Breast epithelium (tissue), 4 donors: ENCODE measurements around the gene DET1. TPM values are rescaled to one million over a fixed set of nuclear protein-coding genes. Genes with fewer than 3 reads are reported as not detected.
"Not testable (repeated sequence)": the region's sequence is repeated elsewhere in the genome, so short reads cannot be mapped to it uniquely, and the experiment has no call there.

Experiments used
- DNase-seq, 2 donors: peaks; one replicate each; pipeline ENCODE4 v3.0.0-alpha.2; 2019; ENCODE audit warnings: low spot score in 2 of 2
- H3K27ac ChIP-seq, 2 donors: fragments of 200-600 bp; sonication (generic) in 1 of 2; one replicate each; pipeline ENCODE4 v1.5.1; 2016 to 2019; ENCODE audit warnings: mild to moderate bottlenecking in 1 of 2
- H3K27me3 ChIP-seq, 2 donors: fragments of 200-600 bp; sonication (generic) in 1 of 2; one replicate each; pipeline versions ENCODE4 v1.5.1 to v1.6.0; 2017 to 2019; ENCODE audit warnings: control low read depth in 1 of 2, mild to moderate bottlenecking in 1 of 2
- H3K36me3 ChIP-seq: fragments of 200-600 bp; one replicate; pipeline ENCODE4 v1.5.1; 2019
- H3K4me1 ChIP-seq, 2 donors: fragments of 200-600 bp; sonication (generic); one replicate each; pipeline ENCODE4 v1.5.1; 2016 to 2019; ENCODE audit warnings: control low read depth in 1 of 2
- H3K4me3 ChIP-seq, 3 donors: fragments of 200-600 bp; sonication (generic); 1 replicate in 2 of 3; 2 replicates in 1 of 3; pipeline ENCODE4 v1.5.1; 2016 to 2019; ENCODE audit warnings: mild to moderate bottlenecking in 3 of 3, moderate library complexity in 2 of 3
- H3K9me3 ChIP-seq, 2 donors: fragments of 200-600 bp; sonication (generic) in 1 of 2; one replicate each; pipeline ENCODE4 v1.5.1; 2016 to 2019; ENCODE audit warnings: control low read depth in 1 of 2
- POLR2A ChIP-seq: fragments of 450-650 bp; IDR thresholded peaks from one replicate; pipeline ENCODE4 v1.6.1; 2016; ENCODE audit warnings: antibody characterized with exemption, mild to moderate bottlenecking, moderate library complexity
- POLR2AphosphoS5 ChIP-seq, 3 donors: sonication (generic); formaldehyde crosslinking; IDR thresholded peaks; one replicate each; pipeline ENCODE4 v1.6.1; 2017; ENCODE audit warnings: antibody characterized with exemption in 3 of 3
- intact Hi-C: fragments of 100-400 bp; cut with DNase I; formaldehyde crosslinking; loops from one replicate; pipeline ENCODE4 v1.15.1; 2023; ENCODE audit warnings: low total_unique reads
- total RNA-seq, 3 donors: library from RNA; depleted of rRNA; stranded (reverse); fragments of >200 nt; gene quantifications; one replicate each; pipeline ENCODE4 v1.1.0, GENCODE V29; 2016
- TF ChIP-seq, protein P1 (sequence below), 3 donors: fragments of 450-650 bp; IDR thresholded peaks; one replicate each; pipeline ENCODE4 v1.5.1; 2016 to 2017; ENCODE audit warnings: antibody characterized with exemption in 3 of 3, mild to moderate bottlenecking in 3 of 3, moderate library complexity in 3 of 3

DET1 gene
- total RNA-seq, 3 donors from 2014 or later, result 7.2 to 19.6 (median 12.1) TPM

DNA sequence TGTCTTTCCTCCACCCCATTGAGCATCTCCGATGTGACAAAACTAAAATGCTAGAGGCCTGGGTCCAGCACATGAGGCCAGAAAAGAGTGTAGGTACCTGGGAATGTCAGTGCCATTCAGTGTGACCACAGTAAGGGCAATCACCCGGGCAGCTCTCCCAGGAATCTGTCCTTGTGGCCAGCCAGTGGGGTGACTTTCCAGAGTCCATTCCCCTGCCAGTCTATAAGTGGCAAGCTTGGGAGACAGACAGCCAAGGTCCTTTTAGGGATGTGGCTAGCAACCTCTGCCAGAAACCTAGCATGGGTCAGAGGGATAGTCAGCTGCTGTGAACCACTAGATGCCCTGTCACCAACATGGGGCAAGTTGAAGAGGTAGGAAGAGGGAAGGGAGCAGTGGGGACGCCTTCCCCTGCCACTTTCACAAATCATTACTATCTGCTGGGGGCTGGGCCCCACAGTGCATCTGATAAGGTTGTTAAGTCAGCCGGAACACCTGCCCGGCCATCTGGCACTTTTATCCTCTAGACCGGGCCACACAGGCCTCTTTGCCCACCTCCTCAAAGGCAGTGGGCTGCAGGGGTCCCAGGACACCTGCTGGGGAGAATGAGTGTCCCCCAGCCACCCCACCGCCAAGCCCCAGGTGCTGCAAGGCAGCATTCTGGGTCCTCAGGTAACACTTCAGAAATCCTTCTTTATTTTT, 24.8 kb upstream of the DET1 start:
- H3K4me1 ChIP-seq, result no peaks in the 10 kb centered on the region
- no peak overlapping the region for H3K4me3 ChIP-seq
- intact Hi-C loops, result no loop called here
- H3K27me3 ChIP-seq, result no peaks in the 10 kb centered on the region
- no peaks in the 10 kb centered on the region for H3K36me3 ChIP-seq
- no peaks in the 10 kb centered on the region for H3K9me3 ChIP-seq
- H3K27ac ChIP-seq, result no peak overlapping the region
- TF ChIP-seq POLR2AphosphoS5 (IDR thresholded peaks at IDR 0.05), result no peak
- TF ChIP-seq, protein P1, sequence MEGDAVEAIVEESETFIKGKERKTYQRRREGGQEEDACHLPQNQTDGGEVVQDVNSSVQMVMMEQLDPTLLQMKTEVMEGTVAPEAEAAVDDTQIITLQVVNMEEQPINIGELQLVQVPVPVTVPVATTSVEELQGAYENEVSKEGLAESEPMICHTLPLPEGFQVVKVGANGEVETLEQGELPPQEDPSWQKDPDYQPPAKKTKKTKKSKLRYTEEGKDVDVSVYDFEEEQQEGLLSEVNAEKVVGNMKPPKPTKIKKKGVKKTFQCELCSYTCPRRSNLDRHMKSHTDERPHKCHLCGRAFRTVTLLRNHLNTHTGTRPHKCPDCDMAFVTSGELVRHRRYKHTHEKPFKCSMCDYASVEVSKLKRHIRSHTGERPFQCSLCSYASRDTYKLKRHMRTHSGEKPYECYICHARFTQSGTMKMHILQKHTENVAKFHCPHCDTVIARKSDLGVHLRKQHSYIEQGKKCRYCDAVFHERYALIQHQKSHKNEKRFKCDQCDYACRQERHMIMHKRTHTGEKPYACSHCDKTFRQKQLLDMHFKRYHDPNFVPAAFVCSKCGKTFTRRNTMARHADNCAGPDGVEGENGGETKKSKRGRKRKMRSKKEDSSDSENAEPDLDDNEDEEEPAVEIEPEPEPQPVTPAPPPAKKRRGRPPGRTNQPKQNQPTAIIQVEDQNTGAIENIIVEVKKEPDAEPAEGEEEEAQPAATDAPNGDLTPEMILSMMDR (IDR thresholded peaks at IDR 0.05), result no peak
- TF ChIP-seq POLR2A, result no peak
- DNase-seq, result no peak

- Histone ChIP-seq H3K9me3 (no peaks in the 10 kb centered on the region), H3K27ac (no peak overlapping the region), H3K4me1 (no peaks in the 10 kb centered on the region), H3K27me3 (no peaks in the 10 kb centered on the region), H3K4me3 (no peak overlapping the region), H3K36me3 (no peaks in the 10 kb centered on the region)
- intact Hi-C loops, result no loop called here
- TF ChIP-seq, protein P1 (IDR thresholded peaks at IDR 0.05), result no peak
- DNase-seq, result no peak
Observed at GRCh38 chr15:88568589-88568988, 22.1 kb upstream of the DET1 start.

DNA sequence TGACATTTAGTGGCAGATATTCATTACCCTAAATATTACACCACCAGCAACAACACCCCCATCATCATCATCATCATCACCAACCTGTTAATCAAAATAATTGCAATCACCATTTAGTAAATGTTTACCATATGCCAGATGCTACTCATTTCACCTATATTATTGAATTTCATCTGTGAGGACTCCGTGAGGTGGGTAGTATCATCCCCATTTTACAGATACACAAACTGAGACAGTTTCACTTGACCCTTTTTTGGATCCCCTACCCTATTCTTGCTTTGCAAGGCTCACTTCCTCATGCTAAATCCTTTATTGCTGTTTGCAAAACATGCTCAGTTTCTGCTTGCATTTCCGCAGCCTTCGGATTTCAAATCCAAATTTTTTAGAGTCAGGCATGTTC, 18.3 kb upstream of the DET1 start:
- H3K4me1 ChIP-seq, result no peaks in the 10 kb centered on the region
- no peaks in the 10 kb centered on the region for H3K36me3 ChIP-seq
- H3K9me3 ChIP-seq, result no peaks in the 10 kb centered on the region
- DNase-seq, result no peak
- no peaks in the 10 kb centered on the region for H3K27me3 ChIP-seq
- intact Hi-C loops, result no loop called here
- no peak overlapping the region for H3K4me3 ChIP-seq
- TF ChIP-seq, protein P1 (IDR thresholded peaks at IDR 0.05), result no peak
- no peak for TF ChIP-seq POLR2A
- TF ChIP-seq POLR2AphosphoS5 (IDR thresholded peaks at IDR 0.05), result no peak
- no peak overlapping the region for H3K27ac ChIP-seq

GRCh38 chr15:88563638-88564037, 17.2 kb upstream of the DET1 start:
- H3K27me3 ChIP-seq, result no peaks in the 10 kb centered on the region
- no peaks in the 10 kb centered on the region for H3K36me3 ChIP-seq
- no peaks in the 10 kb centered on the region for H3K4me1 ChIP-seq
- intact Hi-C loops, result no loop called here
- H3K27ac ChIP-seq, result no peak overlapping the region
- no peak overlapping the region for H3K4me3 ChIP-seq
- TF ChIP-seq POLR2A (no peak), POLR2AphosphoS5 (IDR thresholded peaks at IDR 0.05) (no peak)
- TF ChIP-seq, protein P1 (IDR thresholded peaks at IDR 0.05), result no peak
- no peaks in the 10 kb centered on the region for H3K9me3 ChIP-seq
- no peak for DNase-seq

DNA sequence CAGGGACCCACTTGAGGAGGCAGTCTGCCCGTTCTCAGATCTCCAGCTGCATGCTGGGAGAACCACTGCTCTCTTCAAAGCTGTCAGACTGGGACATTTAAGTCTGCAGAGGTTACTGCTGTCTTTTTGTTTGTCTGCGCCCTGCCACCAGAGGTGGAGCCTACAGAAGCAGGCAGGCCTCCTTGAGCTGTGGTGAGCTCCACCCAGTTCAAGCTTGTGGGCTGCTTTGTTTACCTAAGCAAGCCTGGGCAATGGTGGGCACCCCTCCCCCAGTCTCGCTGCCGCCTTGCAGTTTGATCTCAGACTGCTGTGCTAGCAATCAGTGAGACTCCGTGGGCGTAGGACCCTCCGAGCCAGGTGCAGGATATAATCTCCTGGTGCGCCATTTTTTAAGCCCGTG, 13.1 kb upstream of the DET1 start:
- H3K27me3 ChIP-seq, H3K36me3 ChIP-seq, H3K9me3 ChIP-seq, intact Hi-C loops, DNase-seq, H3K27ac ChIP-seq, H3K4me1 ChIP-seq, H3K4me3 ChIP-seq: not testable (repeated sequence)

DNA sequence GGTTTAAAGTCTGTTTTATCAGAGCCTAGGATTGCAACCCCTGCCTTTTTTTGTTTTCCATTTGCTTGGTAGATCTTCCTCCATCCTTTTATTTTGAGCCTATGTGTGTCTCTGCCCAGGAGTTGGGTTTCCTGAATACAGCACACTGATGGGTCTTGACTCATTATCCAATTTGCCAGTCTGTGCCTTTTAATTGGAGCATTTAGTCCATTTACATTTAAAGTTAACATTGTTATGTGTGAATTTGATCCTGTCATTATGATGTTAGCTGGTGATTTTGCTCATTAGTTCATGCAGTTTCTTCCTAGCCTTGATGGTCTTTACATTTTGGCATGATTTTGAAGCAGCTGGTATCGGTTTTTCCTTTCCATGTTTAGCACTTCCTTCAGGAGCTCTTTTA, 11.5 kb upstream of the DET1 start:
- intact Hi-C loops, DNase-seq, H3K36me3 ChIP-seq: not testable (repeated sequence)

GRCh38 chr15:88548009-88548408, 1.5 kb upstream of the DET1 start:
- DNase-seq, H3K4me1 ChIP-seq, H3K36me3 ChIP-seq, H3K4me3 ChIP-seq, H3K9me3 ChIP-seq, intact Hi-C loops, H3K27me3 ChIP-seq, H3K27ac ChIP-seq: not testable (repeated sequence)

More for the DNA sequence above, 11.5 kb upstream of the DET1 start:
- not testable (repeated sequence) for H3K4me1 ChIP-seq, H3K27me3 ChIP-seq, H3K4me3 ChIP-seq, H3K9me3 ChIP-seq, H3K27ac ChIP-seq

GRCh38 chr15:88545578-88546247, 768 bp downstream of the DET1 start:
- H3K4me1 ChIP-seq, H3K36me3 ChIP-seq, intact Hi-C loops, H3K9me3 ChIP-seq, DNase-seq, H3K27me3 ChIP-seq: not testable (repeated sequence)
- H3K4me3 ChIP-seq, result peak overlapping the region; percentile 63 to 78 (median 76)
- H3K27ac ChIP-seq, result peak overlapping the region; percentile 83 to 95
